HCT116 (cell line): ENCODE results near the gene CADPS2.

ENCODE experiments used
- CBX3 ChIP-seq: IDR thresholded peaks from 2 replicates; pipeline ENCODE4 v1.6.1; 2012; ENCODE audit warnings: low read depth
- EZH2 ChIP-seq: fragments of 200-600 bp; sonication (generic); IDR thresholded peaks from 2 replicates; pipeline ENCODE4 v1.6.1; 2017; ENCODE audit warnings: antibody characterized with exemption, mixed run types
- JUND ChIP-seq: IDR thresholded peaks from 2 replicates; pipeline ENCODE4 v1.6.1; 2012
- POLR2A ChIP-seq: IDR thresholded peaks from 2 replicates; pipeline ENCODE4 v1.7.0; 2011; ENCODE audit warnings: borderline replicate concordance; ENCODE audit not compliant: insufficient read depth, insufficient read length; ENCODE audit errors: extremely low read depth
- RAD21 ChIP-seq: IDR thresholded peaks from 2 replicates; pipeline ENCODE4 v1.6.1; 2012; ENCODE audit warnings: low read depth, mild to moderate bottlenecking
- ZNF274 ChIP-seq: fragments of 200-500 bp; sonication (Bioruptor generic); IDR thresholded peaks from 2 replicates; pipeline ENCODE4 v1.6.1; 2014; ENCODE audit warnings: mild to moderate bottlenecking, low read depth, low read length, inconsistent platforms
- TF ChIP-seq, protein P1 (sequence below), 3 experiments: fragments of 200-600 bp in 1 of 3; sonication (generic) in 1 of 3; IDR thresholded peaks in 2 of 3; conservative IDR thresholded peaks in 1 of 3; 2 replicates each; pipeline ENCODE4 v1.5.1; 2012 to 2017; ENCODE audit warnings: low read depth in 2 of 3, low read length in 2 of 3, antibody characterized with exemption in 1 of 3, borderline replicate concordance in 1 of 3, control low read depth in 1 of 3, mild to moderate bottlenecking in 1 of 3, mixed read lengths in 1 of 3, mixed run types in 1 of 3, moderate library complexity in 1 of 3; ENCODE audit not compliant: insufficient read depth in 1 of 3

DNA sequence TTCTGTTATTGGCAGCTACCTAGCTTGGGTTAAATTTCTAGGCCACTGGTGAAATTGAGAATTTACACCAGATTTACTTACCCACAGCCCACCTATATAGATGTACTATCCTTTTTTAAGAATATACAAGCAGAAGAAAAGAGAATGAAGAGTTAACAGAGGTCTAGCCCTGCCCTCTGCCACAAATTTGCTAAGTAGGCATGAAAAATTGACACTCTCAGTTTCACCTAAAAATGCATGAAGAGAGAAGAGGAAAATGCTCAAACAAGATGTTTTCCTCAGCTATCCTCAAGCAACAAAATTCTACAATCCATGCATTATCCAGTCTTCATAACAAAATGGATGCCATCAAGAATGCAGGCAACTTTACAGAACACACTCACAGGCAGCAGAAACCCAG is 158.9 kb downstream of the CADPS2 start:
- TF ChIP-seq EZH2 (no peak), RAD21 (no peak), CBX3 (no peak), POLR2A (no peak), JUND (no peak), ZNF274 (no peak)
- TF ChIP-seq, protein P1, sequence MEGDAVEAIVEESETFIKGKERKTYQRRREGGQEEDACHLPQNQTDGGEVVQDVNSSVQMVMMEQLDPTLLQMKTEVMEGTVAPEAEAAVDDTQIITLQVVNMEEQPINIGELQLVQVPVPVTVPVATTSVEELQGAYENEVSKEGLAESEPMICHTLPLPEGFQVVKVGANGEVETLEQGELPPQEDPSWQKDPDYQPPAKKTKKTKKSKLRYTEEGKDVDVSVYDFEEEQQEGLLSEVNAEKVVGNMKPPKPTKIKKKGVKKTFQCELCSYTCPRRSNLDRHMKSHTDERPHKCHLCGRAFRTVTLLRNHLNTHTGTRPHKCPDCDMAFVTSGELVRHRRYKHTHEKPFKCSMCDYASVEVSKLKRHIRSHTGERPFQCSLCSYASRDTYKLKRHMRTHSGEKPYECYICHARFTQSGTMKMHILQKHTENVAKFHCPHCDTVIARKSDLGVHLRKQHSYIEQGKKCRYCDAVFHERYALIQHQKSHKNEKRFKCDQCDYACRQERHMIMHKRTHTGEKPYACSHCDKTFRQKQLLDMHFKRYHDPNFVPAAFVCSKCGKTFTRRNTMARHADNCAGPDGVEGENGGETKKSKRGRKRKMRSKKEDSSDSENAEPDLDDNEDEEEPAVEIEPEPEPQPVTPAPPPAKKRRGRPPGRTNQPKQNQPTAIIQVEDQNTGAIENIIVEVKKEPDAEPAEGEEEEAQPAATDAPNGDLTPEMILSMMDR (IDR thresholded peaks at IDR 0.05 in 2 of 3, conservative IDR thresholded peaks at IDR 0.05 in 1 of 3; ENCODE audit: borderline replicate concordance in 1 of 3, insufficient read depth in 1 of 3, low read depth in 2 of 3, low read length in 2 of 3), result no peak
